Activated CD8-positive, alpha-beta T cell treated with anti-CD3 and anti-CD28 coated beads for 36 hours (primary cell): ENCODE results near the gene MOSPD3. TPM values are rescaled to one million over a fixed set of nuclear protein-coding genes. Genes with fewer than 3 reads are reported as not detected.
A peak's percentile ranks its signal among the peaks of the same experiment; 100 is the strongest.
"Not testable (repeated sequence)": the region's sequence is repeated elsewhere in the genome, so short reads cannot be mapped to it uniquely, and the experiment has no call there.

ENCODE experiments used
- ATAC-seq: fragments of 200-7000 bp; cut with Tn5 transposase; one replicate; pipeline ENCODE4 v1.10.0; 2021; ENCODE audit warnings: mild to moderate bottlenecking, moderate library complexity
- CTCF ChIA-PET: fragments of 350-600 bp; sonication (Branson Sonifier 250); formaldehyde crosslinking; loops from one replicate; lab custom pipeline; 2021; ENCODE audit warnings: antibody characterized with exemption; lab: Charles Lee
- POLR2A ChIA-PET: fragments of 350-600 bp; sonication (Branson Sonifier 250); formaldehyde crosslinking; loops from one replicate; lab custom pipeline; 2021; ENCODE audit warnings: antibody characterized with exemption; lab: Charles Lee
- DNase-seq: peaks from one replicate; pipeline ENCODE4 v3.0.0-alpha.2; 2020
- H3K27ac Mint-ChIP-seq: one replicate; pipeline ENCODE4 v1.8.0; 2021; ENCODE audit warnings: mild to moderate bottlenecking, mixed read lengths
- H3K27me3 Mint-ChIP-seq: one replicate; pipeline ENCODE4 v1.8.0; 2021; ENCODE audit warnings: mixed read lengths
- H3K36me3 Mint-ChIP-seq: one replicate; pipeline ENCODE4 v1.8.0; 2021; ENCODE audit warnings: low read depth, mixed read lengths
- H3K4me1 Mint-ChIP-seq: one replicate; pipeline ENCODE4 v1.8.0; 2021; ENCODE audit warnings: low read depth, mixed read lengths
- H3K4me3 Mint-ChIP-seq: one replicate; pipeline ENCODE4 v1.8.0; 2021; ENCODE audit warnings: mild to moderate bottlenecking, moderate library complexity, mixed read lengths
- H3K9me3 Mint-ChIP-seq: one replicate; pipeline ENCODE4 v1.8.0; 2021; ENCODE audit warnings: mixed read lengths
- intact Hi-C: fragments of 100-400 bp; cut with micrococcal nuclease; formaldehyde crosslinking; loops from one replicate; pipeline ENCODE4 v1.10.0; 2022
- total RNA-seq, 2 experiments: library from RNA; stranded (reverse); gene quantifications; one replicate each; pipeline ENCODE4 v1.2.3, GENCODE V29; 2021
- TF ChIP-seq, protein P1 (sequence below): fragments of 200-600 bp; IDR thresholded peaks from one replicate; pipeline ENCODE4 v1.8.0; 2022; ENCODE audit warnings: antibody characterized with exemption, mild to moderate bottlenecking

Gene MOSPD3, protein sequence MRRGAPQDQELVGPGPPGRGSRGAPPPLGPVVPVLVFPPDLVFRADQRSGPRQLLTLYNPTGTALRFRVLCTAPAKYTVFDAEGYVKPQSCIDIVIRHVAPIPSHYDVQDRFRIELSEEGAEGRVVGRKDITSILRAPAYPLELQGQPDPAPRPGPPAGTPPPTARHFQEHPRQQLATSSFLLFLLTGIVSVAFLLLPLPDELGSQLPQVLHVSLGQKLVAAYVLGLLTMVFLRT
- total RNA-seq = 10 to 100 TPM in 1 of 2 experiments, 1 to 10 TPM in 1; 9.6 to 10.5 TPM

DNA sequence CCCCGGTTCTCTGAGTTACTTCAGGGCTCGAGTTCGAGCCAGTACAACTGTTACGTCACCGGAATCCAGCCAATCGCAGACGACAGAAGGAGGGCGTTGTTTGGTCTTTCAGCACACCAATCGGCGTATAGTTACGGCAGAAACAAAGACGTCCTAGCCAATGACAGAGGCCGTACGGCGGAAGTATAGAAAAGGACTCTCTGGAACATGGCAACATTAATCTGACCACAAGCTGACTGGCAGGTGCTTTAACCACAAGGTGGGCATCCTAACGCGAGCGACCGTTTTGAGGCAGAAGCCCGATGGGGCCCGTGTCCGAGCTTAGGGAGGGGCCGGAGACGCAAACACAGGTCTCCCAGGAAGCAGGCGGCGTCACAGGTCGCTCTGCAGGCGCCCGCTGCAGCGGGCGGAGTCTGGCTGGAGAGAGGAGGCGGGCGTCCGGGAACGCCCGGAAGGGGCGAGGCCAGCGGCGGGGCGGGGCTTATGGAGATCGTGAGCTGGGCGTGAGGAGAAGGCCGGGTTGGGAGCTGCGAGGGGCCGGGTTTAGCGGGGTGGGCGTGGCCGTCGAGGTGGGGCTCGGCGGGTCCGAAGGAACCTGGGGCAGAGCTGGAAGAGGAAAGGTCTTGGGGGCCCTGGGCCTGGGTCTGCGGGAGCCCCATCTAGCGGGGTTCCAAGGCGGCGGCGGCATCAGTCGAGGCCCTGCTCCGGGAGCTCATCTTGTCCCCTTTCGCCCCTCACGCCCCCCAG lies at the start of gene MOSPD3:
Gene MOSPD3, plus strand, starts transcription at position 558 of the 747 bp plus-strand sequence. CDS start 252 bp downstream, outside the sequence.
- H3K4me3 Mint-ChIP-seq = peak within 1 kb of the TSS; percentile 88
- peaks cover 9% of the 10 kb centered on the region for H3K4me1 Mint-ChIP-seq
- intact Hi-C loops = no loop called here
- peak; percentile 99 for DNase-seq
- ChIA-PET POLR2A (interaction anchor here (0.7 to 2.4 kb wide), 12 partner anchors 9 to 278 kb away, joined by 3 to 5 read pairs (median 4); partner anchors contain the start of genes FBXO24, LRCH4, MEPCE and UFSP1), CTCF (interaction anchor here (0.8 to 4.9 kb wide), 18 partner anchors 9 to 240 kb away, joined by 3 to 36 read pairs (median 4); partner anchors contain the start of genes FBXO24, LRCH4, POP7 and SLC12A9)
- peaks cover 2% of the 10 kb centered on the region for H3K36me3 Mint-ChIP-seq
- no peaks in the 10 kb centered on the region for H3K27me3 Mint-ChIP-seq
- TF ChIP-seq, protein P1, sequence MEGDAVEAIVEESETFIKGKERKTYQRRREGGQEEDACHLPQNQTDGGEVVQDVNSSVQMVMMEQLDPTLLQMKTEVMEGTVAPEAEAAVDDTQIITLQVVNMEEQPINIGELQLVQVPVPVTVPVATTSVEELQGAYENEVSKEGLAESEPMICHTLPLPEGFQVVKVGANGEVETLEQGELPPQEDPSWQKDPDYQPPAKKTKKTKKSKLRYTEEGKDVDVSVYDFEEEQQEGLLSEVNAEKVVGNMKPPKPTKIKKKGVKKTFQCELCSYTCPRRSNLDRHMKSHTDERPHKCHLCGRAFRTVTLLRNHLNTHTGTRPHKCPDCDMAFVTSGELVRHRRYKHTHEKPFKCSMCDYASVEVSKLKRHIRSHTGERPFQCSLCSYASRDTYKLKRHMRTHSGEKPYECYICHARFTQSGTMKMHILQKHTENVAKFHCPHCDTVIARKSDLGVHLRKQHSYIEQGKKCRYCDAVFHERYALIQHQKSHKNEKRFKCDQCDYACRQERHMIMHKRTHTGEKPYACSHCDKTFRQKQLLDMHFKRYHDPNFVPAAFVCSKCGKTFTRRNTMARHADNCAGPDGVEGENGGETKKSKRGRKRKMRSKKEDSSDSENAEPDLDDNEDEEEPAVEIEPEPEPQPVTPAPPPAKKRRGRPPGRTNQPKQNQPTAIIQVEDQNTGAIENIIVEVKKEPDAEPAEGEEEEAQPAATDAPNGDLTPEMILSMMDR = no peak
- ATAC-seq = peak; percentile 94
- peak within 1 kb of the TSS; percentile 100 for H3K27ac Mint-ChIP-seq
- no peaks in the 10 kb centered on the region for H3K9me3 Mint-ChIP-seq

DNA sequence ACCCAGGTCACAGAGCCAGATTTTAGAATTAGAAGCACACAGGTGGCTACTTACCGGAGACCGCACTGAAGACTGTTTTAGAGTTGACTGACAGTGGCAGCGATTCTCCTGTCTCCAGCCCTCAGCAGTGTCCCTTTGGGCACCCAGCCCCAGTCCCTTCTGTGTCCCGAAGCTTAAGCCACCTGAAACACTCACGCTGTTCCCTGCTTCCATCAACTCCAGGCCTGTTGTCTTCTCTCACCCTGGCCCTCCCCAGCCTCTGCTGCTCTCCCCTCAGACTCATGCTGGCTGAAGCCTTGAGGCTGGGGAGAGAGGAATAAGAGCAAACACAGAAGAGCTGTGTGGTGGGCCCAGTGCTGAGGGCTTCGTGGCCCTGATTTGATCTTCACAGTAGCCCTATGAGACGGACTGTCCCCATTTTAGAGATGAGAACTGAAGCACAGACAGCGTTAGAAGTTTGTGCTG lies 49.2 kb upstream of the MOSPD3 start:
- POLR2A ChIA-PET = interaction anchor here (1.2 to 2.6 kb wide), 3 partner anchors 17 to 85 kb away, joined by 3 to 7 read pairs (median 4); no protein-coding TSS in a partner anchor
- intact Hi-C loops = no loop called here
- Mint-ChIP-seq H3K4me3 (no peak overlapping the region), H3K27ac (no peak overlapping the region), H3K4me1 (peaks cover 21% of the 10 kb centered on the region), H3K27me3 (no peaks in the 10 kb centered on the region), H3K36me3 (peaks cover 25% of the 10 kb centered on the region), H3K9me3 (no peaks in the 10 kb centered on the region)
- CTCF ChIA-PET = interaction anchor here (1.3 to 4.7 kb wide), 19 partner anchors 9 to 162 kb away, joined by 3 to 39 read pairs (median 6); partner anchors contain the start of genes FBXO24, LRCH4, MOSPD3 and TSC22D4
- ATAC-seq = no peak
- TF ChIP-seq, protein P1 = no peak
- no peak for DNase-seq

DNA sequence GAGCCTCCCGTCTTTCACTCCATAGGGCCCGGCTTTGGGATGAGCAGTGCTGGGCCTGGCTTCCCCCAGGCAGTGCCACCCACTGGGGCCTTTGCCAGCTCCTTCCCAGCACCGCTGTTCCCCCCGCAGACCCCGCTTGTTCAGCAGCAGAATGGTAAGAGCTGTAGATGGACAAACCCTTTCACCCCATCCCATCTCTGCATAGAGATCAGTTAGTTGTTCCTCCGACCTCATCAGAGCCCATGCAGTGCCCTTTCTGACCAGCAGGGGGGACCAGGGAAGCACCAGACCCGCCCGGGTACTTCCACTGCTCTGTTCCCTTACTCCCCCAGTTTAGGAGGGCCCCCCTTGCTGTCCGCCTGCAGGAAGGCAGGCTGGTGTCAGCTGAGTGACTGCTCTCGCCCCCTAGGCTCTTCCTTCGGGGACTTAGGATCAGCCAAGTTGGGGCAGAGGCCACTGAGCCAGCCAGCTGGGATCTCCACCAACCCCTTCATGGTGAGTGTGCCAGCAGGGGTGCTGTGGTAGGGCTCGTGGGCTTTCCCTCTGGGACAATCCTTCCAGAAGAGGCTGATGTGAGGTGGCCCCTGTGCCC lies 48.4 kb upstream of the MOSPD3 start:
- DNase-seq (peak; percentile 92), ATAC-seq (peak; percentile 76)
- Mint-ChIP-seq H3K9me3 (no peaks in the 10 kb centered on the region), H3K4me3 (no peak overlapping the region), H3K4me1 (peaks cover 26% of the 10 kb centered on the region), H3K36me3 (peaks cover 25% of the 10 kb centered on the region), H3K27me3 (no peaks in the 10 kb centered on the region), H3K27ac (no peak overlapping the region)
- POLR2A ChIA-PET = interaction anchor here (1.0 to 2.6 kb wide), 6 partner anchors 13 to 142 kb away, joined by 3 to 7 read pairs (median 4); partner anchors contain the start of gene POP7
- CTCF ChIA-PET = interaction anchor here (1.2 to 4.7 kb wide), 25 partner anchors 10 to 162 kb away, joined by 3 to 39 read pairs (median 5); partner anchors contain the start of genes AGFG2, FBXO24, LRCH4 and MOSPD3
- intact Hi-C loops = no loop called here
- TF ChIP-seq, protein P1 = peak; percentile 95

DNA sequence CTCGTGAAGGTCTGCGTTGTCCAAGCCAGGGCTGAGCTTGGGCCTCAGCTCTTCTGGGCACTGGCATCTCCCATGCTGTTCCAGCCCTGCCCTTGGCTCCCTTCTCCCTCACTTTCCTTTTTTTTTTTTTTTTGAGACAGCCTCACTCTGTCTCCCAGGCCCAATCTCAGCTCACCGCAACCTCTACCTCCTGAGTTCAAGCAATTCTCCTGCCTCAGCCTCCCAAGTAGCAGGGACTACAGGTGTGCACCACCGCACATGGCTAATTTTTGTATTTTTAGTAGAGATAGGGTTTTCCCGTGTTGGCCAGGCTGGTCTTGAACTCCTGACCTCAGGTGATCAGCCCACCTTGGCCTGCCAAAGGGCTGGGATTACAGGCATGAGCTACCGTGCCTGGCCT lies 47.9 kb upstream of the MOSPD3 start:
- H3K27me3 Mint-ChIP-seq, ATAC-seq, DNase-seq, intact Hi-C loops, H3K4me3 Mint-ChIP-seq, H3K9me3 Mint-ChIP-seq, H3K27ac Mint-ChIP-seq: not testable (repeated sequence)
- peaks cover 20% of the 10 kb centered on the region for H3K36me3 Mint-ChIP-seq
- POLR2A ChIA-PET = interaction anchor here (0.7 to 2.6 kb wide), 8 partner anchors 12 to 388 kb away, joined by 3 to 7 read pairs (median 4); partner anchors contain the start of genes AGFG2 and POP7
- H3K4me1 Mint-ChIP-seq = peaks cover 26% of the 10 kb centered on the region
- CTCF ChIA-PET = interaction anchor here (1.2 to 4.7 kb wide), 26 partner anchors 10 to 162 kb away, joined by 3 to 39 read pairs (median 5); partner anchors contain the start of genes AGFG2, FBXO24, LRCH4 and MOSPD3
